Thyroid gland (tissue), 4 donors: ENCODE data around the gene TSPAN15. TPM values are rescaled to one million over a fixed set of nuclear protein-coding genes. Genes with fewer than 3 reads are reported as not detected.

ENCODE experiments used
- DNase-seq, 2 donors: peaks; one replicate each; pipeline ENCODE4 v3.0.0-alpha.2; 2019
- H3K27ac ChIP-seq, 3 donors: fragments of 200-600 bp; sonication (generic); 1 replicate in 2 of 3; 2 replicates in 1 of 3; pipeline ENCODE4 v1.5.1; 2016 to 2019; ENCODE audit warnings: mild to moderate bottlenecking in 1 of 3, moderate library complexity in 1 of 3
- H3K27me3 ChIP-seq: fragments of 200-600 bp; sonication (generic); one replicate; pipeline ENCODE4 v1.5.1; 2019
- H3K36me3 ChIP-seq, 2 donors: fragments of 200-600 bp; sonication (generic); one replicate each; pipeline ENCODE4 v1.5.1; 2016 to 2019
- H3K4me1 ChIP-seq, 2 donors: fragments of 200-600 bp; sonication (generic); one replicate each; pipeline ENCODE4 v1.5.1; 2017 to 2019
- H3K4me3 ChIP-seq, 3 donors: fragments of 200-600 bp; sonication (generic); replicated peaks in 1 of 3; 1 replicate in 2 of 3; 2 replicates in 1 of 3; pipeline ENCODE4 v1.5.1; 2016; ENCODE audit warnings: mild to moderate bottlenecking in 1 of 3
- H3K9me3 ChIP-seq: fragments of 200-600 bp; sonication (generic); one replicate; pipeline ENCODE4 v1.5.1; 2017
- CTCF ChIP-seq, 6 experiments: fragments of 200-600 bp in 3 of 6; fragments of 450-650 bp in 3 of 6; sonication (generic) in 3 of 6; IDR thresholded peaks; one replicate each; pipeline ENCODE4 v1.5.1; 2016 to 2019; ENCODE audit warnings: antibody characterized with exemption in 6 of 6, mild to moderate bottlenecking in 2 of 6, inconsistent platforms in 1 of 6, moderate library complexity in 1 of 6
- POLR2A ChIP-seq, 2 donors: fragments of 450-650 bp; IDR thresholded peaks; one replicate each; pipeline ENCODE4 v1.6.1; 2017; ENCODE audit warnings: antibody characterized with exemption in 2 of 2, mild to moderate bottlenecking in 2 of 2, moderate library complexity in 1 of 2
- WGBS, 2 donors: methylation state at CpG; one replicate each; pipeline ENCODE4 v1.1.5; 2017; 5-methylcytosine and 5-hydroxymethylcytosine counted together
- intact Hi-C: fragments of 100-400 bp; cut with DNase I; formaldehyde crosslinking; loops from one replicate; pipeline ENCODE4 v1.15.1; 2023
- total RNA-seq, 4 donors: library from RNA; depleted of rRNA; stranded (reverse); fragments of >200 nt; gene quantifications; one replicate each; pipeline ENCODE4 v1.2.3, GENCODE V29; 2016

Gene TSPAN15
- total RNA-seq, 4 donors from 2014 or later = 9.0 to 23.1 (median 17.2) TPM

DNA sequence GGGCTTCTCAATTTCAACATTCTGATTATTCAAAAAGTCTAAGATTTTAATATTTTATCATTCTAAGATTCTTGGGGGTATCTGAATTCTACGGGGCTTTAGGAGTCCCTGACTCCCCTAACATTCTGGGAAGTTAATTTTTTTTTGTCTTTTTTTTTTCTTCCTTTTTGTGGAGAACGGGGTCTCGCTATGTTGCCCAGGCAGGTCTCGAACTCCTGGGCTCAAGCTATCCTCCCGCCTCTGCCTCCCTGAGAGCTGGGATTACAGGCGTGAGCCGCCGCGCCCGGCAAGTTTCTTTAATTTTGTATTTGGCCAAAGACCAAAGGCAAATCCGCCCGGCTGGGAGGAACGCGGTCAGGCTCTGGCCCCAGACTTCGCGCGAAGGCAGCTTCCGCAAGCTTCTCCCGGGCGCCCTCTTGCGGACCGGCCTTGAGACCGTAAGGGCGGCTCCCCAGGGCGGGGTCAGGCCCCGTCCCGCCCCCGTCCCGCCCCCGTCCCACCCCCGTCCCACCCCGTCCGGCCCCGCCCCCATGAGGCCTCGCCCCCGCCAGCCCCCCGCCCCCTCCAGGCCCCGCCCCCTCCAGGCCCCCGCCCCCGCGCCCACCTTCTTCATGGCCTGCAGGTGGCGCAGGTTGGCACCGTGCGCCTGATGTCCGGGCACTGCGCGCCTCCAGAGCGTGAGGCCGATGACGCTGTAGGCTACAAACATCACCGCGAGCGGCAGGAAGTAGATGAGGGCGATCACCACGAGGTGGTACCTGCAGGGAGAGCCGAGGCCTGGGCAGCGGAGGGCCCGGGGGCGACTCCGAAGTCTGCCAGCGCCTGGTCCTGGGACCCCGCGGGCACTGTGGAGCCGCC is 42.7 kb upstream of the TSPAN15 start:
- intact Hi-C loops = no loop called here
- peak; percentile 95 to 96 for DNase-seq
- peak overlapping the region in 2 of 3 donors; percentile 21 to 34 for H3K4me3 ChIP-seq
- no peaks in the 10 kb centered on the region for H3K36me3 ChIP-seq
- no peaks in the 10 kb centered on the region for H3K27me3 ChIP-seq
- peaks cover 27 to 39% of the 10 kb centered on the region in 2 donors for H3K4me1 ChIP-seq
- WGBS, 2 donors = 8 to 20% methylated on average over 23 to 24 of the region's 64 CpGs
- peak overlapping the region; percentile 81 to 88 (median 84) for H3K27ac ChIP-seq
- TF ChIP-seq POLR2A (IDR thresholded peaks at IDR 0.05) (peak in 1 of 2 donors; percentile 60), CTCF (IDR thresholded peaks at IDR 0.05) (peak; percentile 31 to 92 (median 58))
- no peaks in the 10 kb centered on the region for H3K9me3 ChIP-seq

GRCh38 chr10:69409176-69409495 is 42.1 kb upstream of the TSPAN15 start:
- Histone ChIP-seq H3K4me1 (peaks cover 27 to 39% of the 10 kb centered on the region in 2 donors), H3K9me3 (no peaks in the 10 kb centered on the region), H3K4me3 (peak overlapping the region in 2 of 3 donors; percentile 21 to 34), H3K36me3 (no peaks in the 10 kb centered on the region), H3K27ac (peak overlapping the region; percentile 81 to 88 (median 84)), H3K27me3 (no peaks in the 10 kb centered on the region)
- peak in 1 of 6 experiments; percentile 6 for TF ChIP-seq CTCF (IDR thresholded peaks at IDR 0.05)
- TF ChIP-seq POLR2A (IDR thresholded peaks at IDR 0.05) = no peak
- WGBS, 2 donors = 24 to 25% methylated on average over 7 of the region's 7 CpGs
- no peak for DNase-seq
- intact Hi-C loops = no loop called here

GRCh38 chr10:69409968-69410367 is 41.3 kb upstream of the TSPAN15 start:
- DNase-seq = no peak

DNA sequence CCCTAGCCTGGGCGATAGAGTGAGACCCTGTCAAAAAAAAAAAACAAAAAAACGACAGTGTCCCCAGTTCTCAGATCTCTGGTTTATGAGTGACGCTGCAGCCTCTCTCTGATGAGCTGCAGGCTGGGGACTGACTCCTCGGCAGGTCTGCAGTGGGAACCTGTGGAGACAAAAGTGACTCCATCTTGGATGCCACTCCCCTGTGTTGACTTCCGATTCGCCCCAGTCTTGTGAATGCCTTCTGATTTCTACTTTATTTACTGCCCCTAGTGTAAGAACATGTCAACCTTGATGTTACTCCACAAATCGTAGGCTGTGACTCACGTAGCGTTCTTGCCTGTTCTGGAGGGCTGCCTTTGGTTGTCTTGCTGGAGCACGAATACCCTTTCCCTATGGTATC is 40.8 kb upstream of the TSPAN15 start:
- TF ChIP-seq POLR2A (IDR thresholded peaks at IDR 0.05) (no peak), CTCF (IDR thresholded peaks at IDR 0.05) (no peak)
- DNase-seq = no peak
- H3K27me3 ChIP-seq = no peaks in the 10 kb centered on the region
- no peaks in the 10 kb centered on the region for H3K9me3 ChIP-seq
- H3K27ac ChIP-seq = peak overlapping the region in 1 of 3 donors; percentile 61
- peaks cover 21 to 39% of the 10 kb centered on the region in 2 donors for H3K4me1 ChIP-seq
- H3K4me3 ChIP-seq = no peak overlapping the region
- H3K36me3 ChIP-seq = no peaks in the 10 kb centered on the region
- 85 to 97% methylated on average over 9 to 10 of the region's 10 CpGs for WGBS, 2 donors
- intact Hi-C loops = no loop called here

More at GRCh38 chr10:69409968-69410367, 41.3 kb upstream of the TSPAN15 start:
- TF ChIP-seq CTCF (IDR thresholded peaks at IDR 0.05) (no peak), POLR2A (IDR thresholded peaks at IDR 0.05) (no peak)
- intact Hi-C loops = no loop called here
- 67 to 68% methylated on average over 6 of the region's 6 CpGs for WGBS, 2 donors
- H3K9me3 ChIP-seq = no peaks in the 10 kb centered on the region
- H3K27ac ChIP-seq = peak overlapping the region in 1 of 3 donors; percentile 61
- no peaks in the 10 kb centered on the region for H3K27me3 ChIP-seq
- no peaks in the 10 kb centered on the region for H3K36me3 ChIP-seq
- no peak overlapping the region for H3K4me3 ChIP-seq
- peaks cover 26 to 39% of the 10 kb centered on the region in 2 donors for H3K4me1 ChIP-seq

DNA sequence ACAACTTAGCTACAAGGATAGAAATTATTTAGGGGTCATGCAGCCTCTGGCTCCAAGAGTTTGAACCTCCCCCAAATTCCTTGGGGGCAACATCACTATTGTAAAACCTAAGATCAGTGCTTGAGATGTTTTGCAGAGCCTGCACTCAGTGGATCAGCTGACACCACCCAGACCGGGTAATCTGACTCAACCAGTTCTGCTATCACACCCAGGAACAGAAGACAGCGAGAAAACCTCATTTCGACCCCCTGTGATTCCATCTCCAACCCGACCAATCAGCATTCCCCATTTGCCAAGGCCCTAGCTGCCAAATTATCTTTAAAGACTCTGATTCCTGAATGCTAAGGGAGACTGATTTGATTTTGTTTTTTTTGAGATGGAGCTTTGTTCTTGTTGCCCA is 39.8 kb upstream of the TSPAN15 start:
- no peak for DNase-seq
- Histone ChIP-seq H3K4me1 (peaks cover 12 to 32% of the 10 kb centered on the region in 2 donors), H3K27me3 (no peaks in the 10 kb centered on the region), H3K4me3 (no peak overlapping the region), H3K36me3 (no peaks in the 10 kb centered on the region), H3K27ac (no peak overlapping the region), H3K9me3 (no peaks in the 10 kb centered on the region)
- TF ChIP-seq CTCF (IDR thresholded peaks at IDR 0.05) (no peak), POLR2A (IDR thresholded peaks at IDR 0.05) (no peak)
- intact Hi-C loops = no loop called here
- 58 to 66% methylated on average over 4 of the region's 4 CpGs for WGBS, 2 donors
